Esophagus muscularis mucosa (tissue), 4 donors: Measurements from ENCODE around the gene PTPMT1. TPM values are rescaled to one million over a fixed set of nuclear protein-coding genes. Genes with fewer than 3 reads are reported as not detected.

ENCODE experiments used
- DNase-seq: peaks from one replicate; pipeline ENCODE4 v3.0.0-alpha.2; 2017; ENCODE audit errors: extremely low spot score
- H3K27ac ChIP-seq, 4 donors: fragments of 200-600 bp; sonication (generic); replicated peaks in 1 of 4; 1 replicate in 3 of 4; 2 replicates in 1 of 4; pipeline ENCODE4 v1.5.1; 2016 to 2019; ENCODE audit warnings: mild to moderate bottlenecking in 1 of 4
- H3K27me3 ChIP-seq, 4 donors: fragments of 200-600 bp; sonication (generic); one replicate each; pipeline versions ENCODE4 v1.5.1 to v1.6.0; 2016 to 2019
- H3K36me3 ChIP-seq, 4 donors: fragments of 200-600 bp; sonication (generic); one replicate each; pipeline ENCODE4 v1.5.1; 2016 to 2019
- H3K4me1 ChIP-seq, 4 donors: fragments of 200-600 bp; sonication (generic); one replicate each; pipeline ENCODE4 v1.5.1; 2016 to 2019
- H3K4me3 ChIP-seq, 4 donors: fragments of 200-600 bp; sonication (generic); 1 replicate in 2 of 4; 2 replicates in 2 of 4; pipeline ENCODE4 v1.5.1; 2016 to 2019; ENCODE audit warnings: mild to moderate bottlenecking in 4 of 4, moderate library complexity in 1 of 4
- H3K9me3 ChIP-seq, 4 donors: fragments of 200-600 bp; sonication (generic); 1 replicate in 3 of 4; 2 replicates in 1 of 4; pipeline ENCODE4 v1.5.1; 2016 to 2019
- EP300 ChIP-seq: sonication (generic); formaldehyde crosslinking; IDR thresholded peaks from one replicate; pipeline ENCODE4 v1.6.1; 2017; ENCODE audit warnings: antibody characterized with exemption
- POLR2A ChIP-seq: fragments of 450-650 bp; IDR thresholded peaks from one replicate; pipeline ENCODE4 v1.6.1; 2017; ENCODE audit warnings: antibody characterized with exemption, moderate library complexity, mild to moderate bottlenecking, low read depth
- POLR2AphosphoS5 ChIP-seq, 2 donors: sonication (generic); formaldehyde crosslinking; IDR thresholded peaks; one replicate each; pipeline ENCODE4 v1.6.1; 2017; ENCODE audit warnings: antibody characterized with exemption in 2 of 2
- WGBS: methylation state at CpG from one replicate; pipeline ENCODE4 v1.1.5; 2018; 5-methylcytosine and 5-hydroxymethylcytosine counted together
- intact Hi-C: fragments of 100-400 bp; cut with DNase I; formaldehyde crosslinking; loops from one replicate; pipeline ENCODE4 v1.15.1; 2023
- total RNA-seq, 4 donors: library from RNA; depleted of rRNA; stranded (reverse); fragments of >200 nt; gene quantifications; one replicate each; pipeline versions ENCODE4 v1.1.0 to v1.2.1, GENCODE V29; 2016
- TF ChIP-seq, protein P1 (sequence below), 3 experiments: fragments of 200-600 bp in 2 of 3; fragments of 450-650 bp in 1 of 3; sonication (generic) in 2 of 3; IDR thresholded peaks; one replicate each; pipeline ENCODE4 v1.5.1; 2017 to 2019; ENCODE audit warnings: antibody characterized with exemption in 3 of 3, mild to moderate bottlenecking in 2 of 3, moderate library complexity in 1 of 3

The PTPMT1 gene
- total RNA-seq, 4 donors from 2014 or later: 63.0 to 96.4 (median 79.6) TPM

DNA sequence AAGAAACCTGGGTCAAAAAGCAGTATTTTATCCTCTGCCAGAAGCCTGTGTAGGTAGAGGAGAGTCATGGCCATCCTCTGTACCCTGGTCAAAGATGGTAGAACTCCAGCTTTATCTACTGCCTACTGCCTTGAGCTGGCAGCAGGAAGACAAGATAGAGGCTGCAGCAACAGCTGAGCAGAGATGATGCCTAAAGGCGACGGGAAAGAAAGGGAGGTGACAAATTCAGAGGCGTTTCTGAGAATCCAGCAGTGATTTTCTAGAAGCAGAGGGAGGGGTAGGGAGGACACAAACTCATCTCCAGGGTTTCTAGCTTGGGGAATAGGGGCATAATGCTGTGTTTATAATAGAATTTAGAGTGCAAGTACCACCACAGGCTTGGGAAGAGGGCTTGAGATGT lies 44.3 kb downstream of the PTPMT1 start:
- TF ChIP-seq POLR2A: no peak
- TF ChIP-seq EP300: no peak
- TF ChIP-seq POLR2AphosphoS5 (IDR thresholded peaks at IDR 0.05): no peak
- TF ChIP-seq, protein P1, sequence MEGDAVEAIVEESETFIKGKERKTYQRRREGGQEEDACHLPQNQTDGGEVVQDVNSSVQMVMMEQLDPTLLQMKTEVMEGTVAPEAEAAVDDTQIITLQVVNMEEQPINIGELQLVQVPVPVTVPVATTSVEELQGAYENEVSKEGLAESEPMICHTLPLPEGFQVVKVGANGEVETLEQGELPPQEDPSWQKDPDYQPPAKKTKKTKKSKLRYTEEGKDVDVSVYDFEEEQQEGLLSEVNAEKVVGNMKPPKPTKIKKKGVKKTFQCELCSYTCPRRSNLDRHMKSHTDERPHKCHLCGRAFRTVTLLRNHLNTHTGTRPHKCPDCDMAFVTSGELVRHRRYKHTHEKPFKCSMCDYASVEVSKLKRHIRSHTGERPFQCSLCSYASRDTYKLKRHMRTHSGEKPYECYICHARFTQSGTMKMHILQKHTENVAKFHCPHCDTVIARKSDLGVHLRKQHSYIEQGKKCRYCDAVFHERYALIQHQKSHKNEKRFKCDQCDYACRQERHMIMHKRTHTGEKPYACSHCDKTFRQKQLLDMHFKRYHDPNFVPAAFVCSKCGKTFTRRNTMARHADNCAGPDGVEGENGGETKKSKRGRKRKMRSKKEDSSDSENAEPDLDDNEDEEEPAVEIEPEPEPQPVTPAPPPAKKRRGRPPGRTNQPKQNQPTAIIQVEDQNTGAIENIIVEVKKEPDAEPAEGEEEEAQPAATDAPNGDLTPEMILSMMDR (IDR thresholded peaks at IDR 0.05): no peak
- Histone ChIP-seq H3K27ac (no peak overlapping the region), H3K4me3 (no peak overlapping the region), H3K27me3 (no peaks in the 10 kb centered on the region), H3K9me3 (no peaks in the 10 kb centered on the region), H3K4me1 (peaks cover 0 to 27% (median 3%) of the 10 kb centered on the region in 4 donors), H3K36me3 (peaks cover 0 to 26% (median 8%) of the 10 kb centered on the region in 4 donors)
- 77% methylated on average over 3 of the region's 3 CpGs for WGBS
- DNase-seq: no peak
- intact Hi-C loops: no loop called here

DNA sequence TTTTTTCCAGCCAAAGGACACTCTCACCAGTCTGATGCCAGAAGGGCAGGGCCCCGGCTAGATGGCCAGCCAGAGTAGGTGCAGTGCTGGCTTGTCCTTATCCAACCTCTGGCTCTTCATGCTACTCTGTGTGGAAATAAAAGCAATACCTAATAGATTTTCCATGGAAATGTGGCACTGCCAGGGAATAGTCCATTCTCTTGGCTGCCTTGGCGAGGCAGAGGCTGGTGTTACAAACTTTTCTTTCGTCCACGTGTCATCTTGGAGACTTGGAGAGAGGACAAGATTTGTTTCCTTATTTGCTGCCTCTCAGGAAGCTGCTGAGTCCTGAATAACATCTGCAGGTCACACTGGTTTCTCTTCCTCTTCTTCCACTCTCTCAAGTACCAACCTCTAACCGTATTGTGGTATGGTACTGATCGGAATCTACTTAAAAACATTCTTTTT lies 46.0 kb downstream of the PTPMT1 start:
- intact Hi-C loops: no loop called here
- DNase-seq: no peak
- H3K27me3 ChIP-seq: no peaks in the 10 kb centered on the region
- H3K4me3 ChIP-seq: no peak overlapping the region
- no peaks in the 10 kb centered on the region for H3K9me3 ChIP-seq
- no peak overlapping the region for H3K27ac ChIP-seq
- WGBS: 64% methylated on average over 6 of the region's 6 CpGs
- no peak for TF ChIP-seq EP300
- no peak for TF ChIP-seq POLR2AphosphoS5 (IDR thresholded peaks at IDR 0.05)
- TF ChIP-seq POLR2A: no peak
- H3K4me1 ChIP-seq: peaks cover 0 to 20% (median 3%) of the 10 kb centered on the region in 4 donors
- peaks cover 0 to 31% (median 8%) of the 10 kb centered on the region in 4 donors for H3K36me3 ChIP-seq

DNA sequence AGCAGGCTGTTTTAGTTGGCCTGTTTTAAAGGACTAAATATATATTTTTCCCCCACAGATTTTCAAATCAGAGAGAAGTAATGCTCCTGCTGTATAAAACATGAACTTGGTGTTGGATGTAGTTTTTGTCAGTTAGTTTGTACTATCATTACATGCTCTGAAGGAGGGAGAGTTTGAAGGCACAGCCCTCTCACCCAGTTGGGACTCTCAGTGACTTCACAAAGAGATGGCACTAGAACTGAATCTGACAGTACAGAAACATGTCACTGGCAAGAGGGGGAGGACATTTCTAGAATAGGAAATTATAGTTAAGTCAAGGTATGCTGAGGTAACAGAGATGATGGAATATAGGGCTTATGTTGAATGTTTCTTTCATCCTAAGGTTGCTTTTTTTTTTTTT lies 49.9 kb downstream of the PTPMT1 start:
- Histone ChIP-seq H3K9me3 (no peaks in the 10 kb centered on the region), H3K4me3 (no peak overlapping the region), H3K27ac (no peak overlapping the region), H3K27me3 (no peaks in the 10 kb centered on the region), H3K36me3 (peaks cover 11 to 39% (median 33%) of the 10 kb centered on the region in 4 donors), H3K4me1 (peaks cover 0 to 10% (median 8%) of the 10 kb centered on the region in 4 donors)
- DNase-seq: no peak
- intact Hi-C loops: no loop called here
- TF ChIP-seq POLR2AphosphoS5 (IDR thresholded peaks at IDR 0.05) (no peak), EP300 (no peak), POLR2A (no peak)
- TF ChIP-seq, protein P1 (IDR thresholded peaks at IDR 0.05): no peak

DNA sequence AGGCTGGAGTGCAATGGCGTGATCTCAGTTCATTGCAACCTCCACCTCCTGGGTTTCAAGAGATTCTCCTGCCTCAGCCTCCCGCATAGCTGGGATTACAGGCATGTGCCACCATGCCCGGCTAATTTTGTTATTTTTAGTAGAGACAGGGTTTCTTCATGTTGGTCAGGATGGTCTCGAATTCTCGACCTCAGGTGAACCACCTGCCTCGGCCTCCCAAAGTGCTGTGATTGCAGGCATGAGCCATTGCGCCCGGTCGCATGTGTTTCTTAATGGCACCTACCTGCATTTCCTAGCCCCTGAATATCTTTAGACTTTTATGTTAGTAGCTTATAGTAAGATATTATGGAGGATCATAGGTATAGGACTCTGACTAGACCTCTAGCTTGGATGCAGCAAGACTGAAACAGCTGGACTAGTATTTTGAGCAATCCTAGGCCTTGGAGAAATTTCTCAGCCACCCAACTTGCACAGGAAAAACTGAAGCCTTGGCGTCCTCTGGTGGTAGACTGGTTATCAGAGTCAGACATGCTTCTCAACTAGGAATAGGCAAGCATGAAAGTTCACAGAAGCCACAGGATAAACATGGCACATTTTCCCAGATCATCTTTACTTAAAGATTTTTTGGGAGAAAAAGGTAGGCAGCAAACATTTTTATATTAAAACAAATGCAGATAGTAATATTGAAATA lies 51.5 kb downstream of the PTPMT1 start:
- WGBS: 88% methylated on average over 10 of the region's 10 CpGs

DNA sequence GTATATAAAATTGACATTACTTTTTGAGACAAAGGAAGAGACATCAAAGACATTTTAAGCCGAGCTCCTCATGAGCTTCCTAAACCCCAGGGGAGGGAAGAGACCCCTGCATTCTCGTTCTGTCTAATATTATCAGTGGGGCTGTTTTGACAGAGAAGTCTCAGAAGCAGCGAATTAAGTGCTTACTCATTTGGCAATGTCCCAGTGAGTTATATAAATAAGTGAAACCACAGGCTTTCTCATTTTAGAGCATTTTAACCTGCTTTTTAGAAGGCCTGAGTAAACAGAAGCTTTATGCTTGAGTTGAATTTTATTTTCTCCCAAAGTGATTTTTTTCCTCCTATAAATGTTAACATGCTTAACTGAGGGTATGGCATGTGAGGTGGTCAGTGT lies 52.0 kb downstream of the PTPMT1 start:
- intact Hi-C loops: no loop called here
- H3K27ac ChIP-seq: no peak overlapping the region
- TF ChIP-seq EP300 (no peak), POLR2A (no peak), POLR2AphosphoS5 (IDR thresholded peaks at IDR 0.05) (no peak)
- TF ChIP-seq, protein P1 (IDR thresholded peaks at IDR 0.05): no peak
- H3K27me3 ChIP-seq: no peaks in the 10 kb centered on the region
- no peaks in the 10 kb centered on the region for H3K9me3 ChIP-seq
- H3K4me1 ChIP-seq: peaks cover 0 to 10% (median 8%) of the 10 kb centered on the region in 4 donors
- peaks cover 31 to 51% (median 47%) of the 10 kb centered on the region in 4 donors for H3K36me3 ChIP-seq
- DNase-seq: no peak
- 38% methylated on average over 3 of the region's 3 CpGs for WGBS
- H3K4me3 ChIP-seq: no peak overlapping the region

More for the DNA sequence above, 51.5 kb downstream of the PTPMT1 start:
- DNase-seq: no peak
- Histone ChIP-seq H3K4me3 (no peak overlapping the region), H3K4me1 (peaks cover 0 to 10% (median 8%) of the 10 kb centered on the region in 4 donors), H3K9me3 (no peaks in the 10 kb centered on the region), H3K27me3 (no peaks in the 10 kb centered on the region), H3K27ac (no peak overlapping the region), H3K36me3 (peaks cover 25 to 45% (median 42%) of the 10 kb centered on the region in 4 donors)
- TF ChIP-seq, protein P1 (IDR thresholded peaks at IDR 0.05): peak; percentile 39 to 60 (median 51)
- TF ChIP-seq POLR2AphosphoS5 (IDR thresholded peaks at IDR 0.05): no peak
- intact Hi-C loops: no loop called here
